ENCODE measurements around the gene CDKN2D.

CDKN2D gene

GRCh38 chr19:10600149-10600548 is 31.4 kb upstream of the CDKN2D start:
- DNase-seq, result no peak
- Histone ChIP-seq H3K36me3 (no peaks in the 10 kb centered on the region), H3K4me3 (ENCODE audit: low read depth, low read length) (no peak overlapping the region), H3K27me3 (ENCODE audit: insufficient read depth, low read depth, severe bottlenecking) (no peaks in the 10 kb centered on the region), H3K27ac (no peak overlapping the region), H3K9me3 (ENCODE audit: severe bottlenecking) (no peaks in the 10 kb centered on the region)
- no peak for TF ChIP-seq CTCF (IDR thresholded peaks at IDR 0.05; ENCODE audit: low read depth, low read length)

DNA sequence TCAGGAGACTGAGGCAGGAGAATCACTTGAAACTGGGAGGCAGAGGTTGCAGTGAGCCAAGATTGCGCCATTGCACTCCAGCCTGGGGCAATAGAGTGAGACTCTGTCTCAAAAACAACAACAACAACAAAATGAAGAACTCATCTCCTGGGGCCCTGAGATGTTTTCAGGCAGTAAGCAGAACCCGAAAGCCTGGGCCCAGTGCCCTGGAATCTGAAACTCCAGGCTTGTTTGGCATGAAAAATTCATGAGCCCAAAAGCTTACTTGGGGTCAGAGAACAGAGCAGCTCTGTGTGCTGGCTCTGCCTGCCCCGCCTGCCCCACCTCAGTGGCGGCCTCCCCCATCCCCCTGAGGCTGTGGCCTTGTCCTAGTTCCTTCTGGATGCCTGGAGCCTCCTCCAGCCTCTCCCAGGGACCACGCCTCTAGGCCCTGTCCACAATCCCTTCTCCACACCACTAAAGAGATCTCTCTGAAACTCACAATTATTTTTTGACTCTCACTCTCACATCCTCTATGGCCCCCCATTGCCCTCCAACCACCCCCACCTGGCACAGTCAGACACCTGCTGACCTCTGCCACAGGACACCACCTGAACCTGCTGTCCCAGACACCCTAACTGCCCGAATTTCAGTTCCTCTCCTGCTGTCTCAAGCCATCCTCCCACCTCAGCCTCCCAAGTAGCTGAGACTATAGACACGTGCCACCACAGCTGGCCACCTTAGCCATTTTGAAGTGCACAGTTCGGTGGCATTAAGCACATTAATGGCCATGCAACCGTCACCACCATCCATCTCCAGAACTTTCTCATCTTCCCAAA is 25.2 kb upstream of the CDKN2D start:
- Histone ChIP-seq H3K27ac (no peak overlapping the region), H3K36me3 (no peaks in the 10 kb centered on the region), H3K27me3 (ENCODE audit: insufficient read depth, low read depth, severe bottlenecking) (no peaks in the 10 kb centered on the region), H3K9me3 (ENCODE audit: severe bottlenecking) (no peaks in the 10 kb centered on the region), H3K4me3 (ENCODE audit: low read depth, low read length) (no peak overlapping the region)
- TF ChIP-seq CTCF (IDR thresholded peaks at IDR 0.05; ENCODE audit: low read depth, low read length), result no peak
- no peak for DNase-seq

GRCh38 chr19:10593148-10593547 is 24.4 kb upstream of the CDKN2D start:
- no peak overlapping the region for H3K27ac ChIP-seq
- H3K36me3 ChIP-seq, result no peaks in the 10 kb centered on the region
- TF ChIP-seq CTCF (IDR thresholded peaks at IDR 0.05; ENCODE audit: low read depth, low read length), result no peak
- H3K9me3 ChIP-seq (ENCODE audit: severe bottlenecking), result no peaks in the 10 kb centered on the region
- H3K4me3 ChIP-seq (ENCODE audit: low read depth, low read length), result no peak overlapping the region
- no peaks in the 10 kb centered on the region for H3K27me3 ChIP-seq (ENCODE audit: insufficient read depth, low read depth, severe bottlenecking)
- no peak for DNase-seq

DNA sequence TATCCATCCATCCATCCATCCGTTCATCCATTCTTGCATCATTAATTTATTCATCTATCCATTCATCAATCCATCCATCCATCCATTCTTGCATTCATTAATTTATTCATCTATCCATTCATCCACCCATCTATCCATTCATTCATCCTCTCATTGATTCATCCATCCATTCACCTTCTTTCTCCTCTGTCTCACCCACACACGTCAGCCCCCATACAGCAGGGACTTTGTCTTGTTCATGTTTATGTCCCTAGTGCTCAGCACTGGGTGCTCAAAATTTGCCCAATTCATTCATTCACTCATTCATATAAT is 19.0 kb upstream of the CDKN2D start:
- H3K9me3 ChIP-seq (ENCODE audit: severe bottlenecking), result no peaks in the 10 kb centered on the region
- no peak overlapping the region for H3K27ac ChIP-seq
- TF ChIP-seq CTCF (IDR thresholded peaks at IDR 0.05; ENCODE audit: low read depth, low read length), result no peak
- no peak for DNase-seq
- no peaks in the 10 kb centered on the region for H3K27me3 ChIP-seq (ENCODE audit: insufficient read depth, low read depth, severe bottlenecking)
- no peaks in the 10 kb centered on the region for H3K36me3 ChIP-seq
- no peak overlapping the region for H3K4me3 ChIP-seq (ENCODE audit: low read depth, low read length)

GRCh38 chr19:10587022-10587838 is 18.5 kb upstream of the CDKN2D start, which contains the start of gene AP1M2:
TSS of gene AP1M2 (minus strand) at chr19:10587312. CDS start at chr19:10587231, 81 bp downstream.
- Histone ChIP-seq H3K4me3 (ENCODE audit: low read depth, low read length) (no peak within 1 kb of the TSS), H3K9me3 (ENCODE audit: severe bottlenecking) (no peaks in the 10 kb centered on the region), H3K27me3 (ENCODE audit: insufficient read depth, low read depth, severe bottlenecking) (no peaks in the 10 kb centered on the region), H3K36me3 (no peaks in the 10 kb centered on the region), H3K27ac (no peak within 1 kb of the TSS)
- no peak for TF ChIP-seq CTCF (IDR thresholded peaks at IDR 0.05; ENCODE audit: low read depth, low read length)
- DNase-seq, result no peak

Data from WERI-Rb-1 (cell line).